Right kidney (tissue), 9 donors: ENCODE results near the gene DIS3.
"Not testable (repeated sequence)": the region's sequence is repeated elsewhere in the genome, so short reads cannot be mapped to it uniquely, and the experiment has no call there.

ENCODE experiments used
- DNase-seq: peaks from one replicate; pipeline ENCODE4 v3.0.0-alpha.2; 2016
- long read RNA-seq, 8 donors: transcript quantifications; one replicate each; lab custom pipeline, GENCODE V29; 2026

DIS3 gene
- long read RNA-seq, donor 1, full-length matches to known transcripts, result 4 of 63 reads
- long read RNA-seq, donor 1, partial matches to known transcripts, result 52 of 63 reads
- long read RNA-seq, donor 1, other reads (novel, unspliced or antisense), result 7 of 63 reads
- long read RNA-seq, donor 2, full-length matches to known transcripts, result 4 of 4 reads
- long read RNA-seq, donor 2, partial matches to known transcripts, result 0 of 4 reads
- long read RNA-seq, donor 2, other reads (novel, unspliced or antisense), result 0 of 4 reads
- long read RNA-seq, donor 3, result 0 reads
- long read RNA-seq, donor 4, full-length matches to known transcripts, result 2 of 2 reads
- long read RNA-seq, donor 4, partial matches to known transcripts, result 0 of 2 reads
- long read RNA-seq, donor 4, other reads (novel, unspliced or antisense), result 0 of 2 reads
- long read RNA-seq, donor 5, partial matches to known transcripts, result 24 of 24 reads
- long read RNA-seq, donor 5, other reads (novel, unspliced or antisense), result 0 of 24 reads
- long read RNA-seq, donor 6, result 0 reads
- long read RNA-seq, donor 7, full-length matches to known transcripts, result 1 of 1 reads
- long read RNA-seq, donor 7, partial matches to known transcripts, result 0 of 1 reads
- long read RNA-seq, donor 7, other reads (novel, unspliced or antisense), result 0 of 1 reads
- long read RNA-seq, donor 8, full-length matches to known transcripts, result 4 of 13 reads
- long read RNA-seq, donor 8, partial matches to known transcripts, result 9 of 13 reads
- long read RNA-seq, donor 8, other reads (novel, unspliced or antisense), result 0 of 13 reads

DNA sequence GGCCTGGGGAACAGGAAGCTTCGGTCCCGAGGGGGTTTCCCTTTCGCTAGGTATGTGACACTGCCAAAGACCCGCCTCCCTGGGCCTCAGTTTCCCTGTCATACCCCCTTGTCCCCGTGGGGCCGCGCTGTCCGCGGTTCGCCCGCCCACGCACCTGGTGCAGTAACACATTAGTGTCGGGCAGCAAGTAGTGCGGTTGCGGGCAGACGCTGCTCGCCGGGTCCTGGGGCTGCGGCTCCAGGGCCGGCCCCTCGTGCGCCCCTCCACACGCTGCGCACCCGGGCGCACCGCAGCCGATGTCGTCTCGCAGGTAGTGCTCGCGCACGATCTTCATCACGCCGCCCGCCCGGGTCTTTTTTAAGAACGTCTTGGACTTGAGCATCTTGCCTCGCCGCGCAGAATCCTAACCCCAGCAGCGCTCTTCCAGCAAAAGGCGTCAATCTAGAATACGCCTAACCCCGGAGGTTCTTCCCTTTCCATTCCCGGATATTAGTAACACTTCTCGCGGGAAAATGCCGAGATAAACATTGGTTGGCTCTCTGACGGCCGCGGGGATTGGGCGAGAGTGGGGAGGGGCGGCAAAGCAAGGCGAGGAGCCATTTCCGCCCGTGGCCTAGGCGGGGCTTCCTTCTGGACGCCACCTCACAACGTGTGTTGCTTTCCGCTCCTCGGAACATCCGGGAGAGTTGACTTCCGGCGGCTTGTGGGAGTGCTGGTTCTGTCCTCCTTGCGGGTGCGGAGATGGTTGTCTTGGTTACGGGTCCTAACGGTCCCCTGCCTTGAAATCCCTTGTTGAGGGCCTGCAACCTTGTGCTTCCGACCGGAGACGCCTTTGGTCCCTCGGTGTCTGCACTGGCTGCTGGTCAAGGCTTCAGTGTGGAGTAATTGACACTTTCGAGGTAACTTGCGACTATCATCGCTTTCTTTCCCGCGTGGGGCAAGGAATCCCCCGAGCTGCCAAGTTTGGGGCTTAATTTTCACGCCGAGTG is at the start of gene DIS3, which contains the start of gene PIBF1:
Gene DIS3 (minus strand): TSS at position 450 of the 989 bp plus-strand sequence. CDS start 68 bp downstream, at position 382.
Gene PIBF1 (plus strand): TSS at position 683 of the 989 bp plus-strand sequence. CDS start 1,337 bp downstream, outside the sequence.
- DNase-seq, result peak; percentile 86

GRCh38 chr13:72823724-72824123 is 42.0 kb upstream of the DIS3 start:
- no peak for DNase-seq

DNA sequence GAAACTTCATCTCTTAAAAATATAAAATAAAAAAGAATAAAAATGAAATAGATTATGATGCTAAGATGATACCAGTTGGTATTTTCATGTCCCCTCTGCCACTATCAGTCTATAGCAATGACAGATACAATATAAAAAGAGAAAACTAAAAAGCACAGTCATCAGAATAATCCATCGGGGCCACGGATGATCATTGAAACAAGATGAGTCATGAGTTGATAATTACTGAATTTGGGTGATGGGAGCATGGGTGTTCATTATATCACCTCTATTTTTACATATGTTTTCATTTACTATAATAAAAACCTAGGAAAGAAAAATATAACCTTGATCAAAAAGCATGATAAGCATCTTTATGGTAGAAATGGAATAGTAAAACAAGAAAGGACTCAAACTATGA is 41.4 kb upstream of the DIS3 start:
- no peak for DNase-seq

DNA sequence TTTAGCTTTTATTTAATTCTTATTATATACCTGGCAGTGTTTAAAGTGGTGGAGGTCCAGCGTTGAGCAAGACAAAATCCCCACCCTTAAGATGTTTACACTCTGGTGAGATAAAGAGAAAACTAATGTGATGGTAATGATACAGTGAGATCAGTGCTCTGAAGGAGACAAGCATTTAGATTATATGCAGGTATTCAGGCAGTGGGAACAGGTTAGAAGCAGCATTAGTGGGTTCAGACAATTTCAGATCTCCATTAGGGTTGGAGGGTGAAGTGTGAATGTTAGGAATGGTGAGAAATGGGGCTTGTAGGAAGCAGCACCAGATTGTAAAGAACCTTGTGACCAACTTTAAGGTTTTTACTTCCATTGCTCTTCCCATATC is 39.2 kb upstream of the DIS3 start:
- DNase-seq, result no peak

DNA sequence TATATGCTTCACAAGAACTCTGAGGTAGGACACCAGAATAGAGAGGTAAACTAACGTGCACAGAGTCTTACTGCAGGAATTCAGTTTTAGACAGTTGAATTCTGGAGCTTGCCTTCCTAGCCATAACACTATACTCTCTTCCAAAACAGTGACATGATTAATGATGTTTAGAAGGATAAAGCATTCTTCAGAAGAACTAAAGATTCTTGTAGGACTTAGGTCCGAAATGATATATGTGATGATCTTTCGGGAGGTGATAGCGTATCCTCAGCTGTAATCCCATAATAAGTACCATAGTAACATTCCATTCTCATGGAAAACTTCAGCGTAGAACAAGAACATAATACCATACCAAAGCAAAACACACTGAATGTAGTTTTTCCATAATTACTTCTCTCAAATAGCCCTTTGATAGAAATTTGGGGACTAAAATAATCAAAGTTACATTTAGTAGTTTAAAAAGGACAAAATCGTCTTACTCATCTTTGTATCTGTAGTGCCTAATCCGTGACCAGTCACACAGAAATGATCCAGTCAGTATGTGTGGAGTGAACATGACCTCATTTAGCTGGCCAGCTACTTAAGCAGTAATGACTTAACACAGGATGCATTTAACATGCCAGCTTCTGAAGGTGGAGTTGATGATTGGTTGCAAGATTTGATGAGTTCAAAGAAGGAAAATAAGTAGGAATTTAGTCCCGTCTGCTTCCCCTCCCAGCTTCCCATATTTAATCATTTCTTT is 38.6 kb upstream of the DIS3 start:
- no peak for DNase-seq

GRCh38 chr13:72808917-72809500 is 27.3 kb upstream of the DIS3 start:
- no peak for DNase-seq

DNA sequence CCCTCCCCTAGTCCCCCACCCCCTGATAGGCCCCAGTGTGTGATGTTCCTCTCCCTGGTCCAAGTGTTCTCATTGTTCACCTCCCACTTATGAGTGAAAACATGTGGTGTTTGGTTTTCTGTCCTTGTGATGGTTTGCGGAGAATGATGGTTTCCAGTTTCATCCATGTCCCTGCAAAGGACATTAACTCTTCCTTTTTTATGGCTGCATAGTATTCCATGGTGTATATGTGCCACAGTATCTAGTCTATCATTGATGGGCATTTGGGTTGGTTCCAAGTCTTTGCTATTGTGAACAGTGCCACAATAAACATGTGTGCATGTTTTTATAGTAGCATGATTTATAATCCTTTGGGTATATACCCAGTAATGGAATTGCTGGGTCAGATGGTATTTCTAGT is 24.8 kb upstream of the DIS3 start:
- not testable (repeated sequence) for DNase-seq

DNA sequence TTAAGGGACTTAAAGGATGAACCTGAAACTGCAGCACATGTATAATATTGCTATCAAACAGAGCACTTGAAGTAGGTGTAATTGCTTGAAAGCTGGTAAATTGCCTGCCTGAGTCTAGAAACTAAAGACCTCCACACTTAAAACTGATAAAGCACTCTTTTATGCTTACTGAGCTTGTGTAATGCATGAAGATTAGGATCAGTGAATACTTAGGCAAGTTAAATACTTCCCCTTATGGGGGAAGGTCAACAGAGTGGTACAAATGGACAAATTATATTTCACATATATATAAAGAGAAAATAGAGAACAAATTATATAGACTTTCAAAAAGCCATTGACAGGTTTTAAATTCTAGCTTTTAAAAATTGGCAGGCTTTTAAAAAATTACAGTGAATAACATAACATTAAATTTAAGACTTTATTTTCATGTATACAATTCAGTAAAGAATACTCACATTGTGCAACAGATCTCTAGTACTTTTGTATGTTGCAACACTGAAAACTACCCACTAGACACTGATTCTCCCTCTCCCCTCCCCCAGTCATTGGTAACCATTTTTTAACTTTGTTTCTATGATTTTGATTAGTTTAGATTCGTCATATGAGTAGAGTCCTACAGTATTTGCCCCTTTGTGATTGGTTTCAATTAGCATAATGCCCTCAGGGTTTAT is 24.1 kb upstream of the DIS3 start:
- no peak for DNase-seq

DNA sequence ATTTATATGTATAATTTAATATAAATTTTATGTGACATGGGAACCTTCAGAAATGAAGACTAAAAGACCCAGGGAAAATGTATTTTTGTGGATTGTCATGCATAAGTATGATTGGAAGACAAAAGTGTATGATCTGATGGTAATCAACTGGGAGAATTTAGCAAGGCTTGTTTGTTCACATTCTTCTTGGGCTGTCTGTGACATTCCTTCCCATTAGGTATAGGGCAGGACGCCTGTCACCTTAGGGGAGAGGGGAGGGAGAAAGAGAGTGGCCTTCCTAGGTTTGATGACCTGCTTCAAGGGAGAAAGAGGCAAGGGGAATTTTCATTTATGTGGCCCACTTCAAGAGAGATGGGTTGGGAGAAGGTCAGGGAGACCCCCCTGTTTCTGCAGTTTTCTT is 22.6 kb upstream of the DIS3 start:
- no peak for DNase-seq

DNA sequence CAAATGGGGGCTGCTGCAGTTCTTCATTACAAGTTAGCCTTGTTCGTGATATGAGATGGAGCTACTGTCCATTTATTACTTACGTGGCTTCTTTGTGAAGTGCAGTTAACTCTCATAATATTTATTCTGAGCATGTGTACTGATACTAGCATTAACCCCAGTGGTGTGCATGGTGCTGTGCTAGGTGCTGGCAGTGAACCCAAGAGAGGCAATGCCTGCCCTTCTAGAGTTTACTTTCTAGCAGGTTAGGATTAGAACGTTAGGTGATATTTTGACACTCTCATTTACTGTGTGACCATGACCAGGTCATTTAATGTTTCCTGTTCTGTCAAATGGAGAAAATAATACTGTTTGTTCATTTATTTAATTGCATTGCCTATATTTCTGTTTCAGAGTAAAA is 17.1 kb upstream of the DIS3 start:
- DNase-seq, result no peak

DNA sequence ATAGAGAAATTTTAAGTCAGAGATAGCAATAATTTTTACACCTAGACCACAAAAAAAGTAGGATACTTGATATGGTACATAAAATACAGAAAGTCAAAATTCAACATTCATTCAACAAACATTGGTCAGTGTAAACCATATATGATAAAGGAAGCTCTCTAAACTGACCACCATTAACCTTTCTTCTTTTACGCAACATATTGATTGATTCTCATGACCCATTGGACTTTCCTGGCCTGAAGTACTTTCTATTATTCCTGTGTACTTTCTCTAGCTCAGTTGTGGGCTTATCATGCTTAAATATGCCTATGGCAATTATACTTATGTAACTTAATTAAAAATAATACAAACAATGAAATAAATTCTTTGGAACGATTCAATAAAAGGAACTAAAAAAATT is 10.9 kb upstream of the DIS3 start:
- no peak for DNase-seq

GRCh38 chr13:72788831-72789230 is 7.1 kb upstream of the DIS3 start:
- no peak for DNase-seq

- not testable (repeated sequence) for DNase-seq
These were observed 3.0 kb upstream of the DIS3 start for GRCh38 chr13:72784679-72785078.

- DNase-seq, result peak; percentile 3
These were observed 1.0 kb upstream of the DIS3 start for GRCh38 chr13:72782717-72783116.

DNA sequence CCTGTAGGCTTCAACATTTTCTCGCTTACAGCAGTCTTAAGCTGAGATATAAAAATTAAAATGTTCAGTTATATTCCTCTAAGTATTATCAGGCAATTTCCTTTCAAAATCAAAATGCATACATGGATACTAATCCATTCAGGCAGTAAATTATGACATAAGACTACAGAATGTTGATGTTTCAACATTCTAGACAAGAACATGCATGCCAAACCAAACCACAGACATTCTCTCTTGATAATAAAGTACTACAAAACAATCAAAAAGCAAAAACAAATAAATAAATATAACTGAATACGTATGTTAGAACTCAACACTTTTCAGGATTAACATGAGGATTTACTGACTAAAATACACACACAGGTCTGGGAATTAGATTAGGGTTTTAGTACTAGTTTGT is 7.7 kb downstream of the DIS3 start:
- DNase-seq, result no peak

- no peak for DNase-seq
These were observed 18.3 kb downstream of the DIS3 start for GRCh38 chr13:72763411-72763810.

GRCh38 chr13:72760189-72760588 is 21.5 kb downstream of the DIS3 start:
- DNase-seq, result no peak

DNA sequence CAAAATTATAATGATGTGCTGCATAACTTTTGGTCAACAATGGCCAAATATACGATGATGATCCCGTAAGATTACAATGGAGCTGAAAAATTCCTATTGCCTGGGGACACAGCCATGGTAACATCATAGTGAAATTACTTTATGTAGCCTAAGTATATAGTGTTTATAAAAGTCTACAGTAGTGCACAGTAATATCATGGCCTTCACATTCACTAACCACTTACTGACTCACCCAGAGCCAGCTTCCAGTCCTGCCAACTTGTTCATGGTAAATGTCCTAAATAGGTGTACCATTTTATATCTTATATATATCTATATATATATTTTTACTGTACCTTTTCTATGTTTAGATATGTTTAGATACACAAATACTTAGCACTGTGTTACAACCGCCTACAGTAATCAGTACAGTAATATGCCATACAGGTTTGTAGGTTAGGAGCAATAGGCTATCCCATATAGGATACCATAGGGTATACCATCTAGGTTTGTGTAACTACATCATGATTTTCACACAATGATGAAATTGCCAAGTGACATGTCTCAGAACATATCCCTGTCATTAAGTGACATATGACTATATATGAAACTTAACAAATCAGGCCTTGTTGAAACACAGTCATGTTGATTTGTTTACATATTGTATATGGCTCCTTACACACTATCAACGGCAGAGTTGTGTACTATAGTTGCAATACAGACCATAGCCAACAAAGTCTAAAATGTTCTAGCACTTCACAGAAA is 23.7 kb downstream of the DIS3 start:
- DNase-seq, result no peak

- DNase-seq, result no peak
These were observed 27.6 kb downstream of the DIS3 start for GRCh38 chr13:72754111-72754510.

DNA sequence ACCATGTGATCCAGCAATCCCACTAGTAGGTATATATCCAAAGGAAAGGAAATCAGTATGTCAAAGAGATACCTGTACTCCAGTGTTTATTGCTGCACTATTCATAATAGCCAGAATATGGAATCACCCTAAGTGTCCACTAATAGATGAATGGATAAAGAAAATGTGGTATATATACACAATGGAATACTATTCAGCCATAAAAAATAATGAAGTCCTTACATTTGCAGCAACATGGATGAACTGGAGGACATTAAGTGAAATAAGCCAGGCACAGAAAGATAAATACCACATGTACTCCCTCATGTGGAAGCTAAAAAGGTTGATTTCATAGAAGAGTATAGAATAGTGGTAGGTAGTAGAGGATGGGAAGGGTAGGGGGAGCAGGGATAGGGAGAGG is 30.5 kb downstream of the DIS3 start:
- DNase-seq, result no peak
